Measurements from ENCODE around the gene UBA1.

DNA sequence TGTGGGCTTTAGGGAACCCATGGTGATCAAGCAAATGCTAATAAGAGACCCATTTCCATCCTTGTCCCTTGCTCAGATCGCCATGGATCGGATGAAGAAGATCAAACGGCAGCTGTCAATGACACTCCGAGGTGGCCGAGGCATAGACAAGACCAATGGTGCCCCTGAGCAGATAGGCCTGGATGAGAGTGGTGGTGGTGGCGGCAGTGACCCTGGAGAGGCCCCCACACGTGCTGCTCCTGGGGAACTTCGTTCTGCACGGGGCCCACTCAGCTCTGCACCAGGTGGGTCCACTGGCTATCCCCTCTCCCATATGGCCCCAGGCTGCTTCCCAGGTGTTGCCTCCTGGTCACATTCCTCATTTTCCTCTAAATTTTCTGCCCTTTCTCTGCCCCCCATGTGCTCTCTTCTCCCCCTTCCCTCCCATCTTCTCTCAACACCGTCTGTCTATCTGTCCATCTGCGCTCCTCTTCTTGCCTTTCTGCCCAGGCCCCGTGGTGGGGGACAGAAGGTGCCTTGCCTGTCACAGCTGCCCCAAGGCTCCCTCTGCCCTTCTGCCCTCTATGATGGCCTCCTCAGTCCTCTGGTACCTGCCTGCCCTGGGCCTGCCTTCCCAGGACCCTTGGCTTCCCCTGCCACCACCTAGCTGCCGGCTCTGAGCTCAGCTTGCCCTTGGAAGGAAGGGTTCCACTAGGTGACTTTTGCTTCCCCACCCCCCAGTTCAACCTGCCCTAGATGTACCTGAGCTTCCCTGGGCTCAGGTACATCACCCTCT lies 30.0 kb downstream of the UBA1 start:
- TF ChIP-seq, protein P1, sequence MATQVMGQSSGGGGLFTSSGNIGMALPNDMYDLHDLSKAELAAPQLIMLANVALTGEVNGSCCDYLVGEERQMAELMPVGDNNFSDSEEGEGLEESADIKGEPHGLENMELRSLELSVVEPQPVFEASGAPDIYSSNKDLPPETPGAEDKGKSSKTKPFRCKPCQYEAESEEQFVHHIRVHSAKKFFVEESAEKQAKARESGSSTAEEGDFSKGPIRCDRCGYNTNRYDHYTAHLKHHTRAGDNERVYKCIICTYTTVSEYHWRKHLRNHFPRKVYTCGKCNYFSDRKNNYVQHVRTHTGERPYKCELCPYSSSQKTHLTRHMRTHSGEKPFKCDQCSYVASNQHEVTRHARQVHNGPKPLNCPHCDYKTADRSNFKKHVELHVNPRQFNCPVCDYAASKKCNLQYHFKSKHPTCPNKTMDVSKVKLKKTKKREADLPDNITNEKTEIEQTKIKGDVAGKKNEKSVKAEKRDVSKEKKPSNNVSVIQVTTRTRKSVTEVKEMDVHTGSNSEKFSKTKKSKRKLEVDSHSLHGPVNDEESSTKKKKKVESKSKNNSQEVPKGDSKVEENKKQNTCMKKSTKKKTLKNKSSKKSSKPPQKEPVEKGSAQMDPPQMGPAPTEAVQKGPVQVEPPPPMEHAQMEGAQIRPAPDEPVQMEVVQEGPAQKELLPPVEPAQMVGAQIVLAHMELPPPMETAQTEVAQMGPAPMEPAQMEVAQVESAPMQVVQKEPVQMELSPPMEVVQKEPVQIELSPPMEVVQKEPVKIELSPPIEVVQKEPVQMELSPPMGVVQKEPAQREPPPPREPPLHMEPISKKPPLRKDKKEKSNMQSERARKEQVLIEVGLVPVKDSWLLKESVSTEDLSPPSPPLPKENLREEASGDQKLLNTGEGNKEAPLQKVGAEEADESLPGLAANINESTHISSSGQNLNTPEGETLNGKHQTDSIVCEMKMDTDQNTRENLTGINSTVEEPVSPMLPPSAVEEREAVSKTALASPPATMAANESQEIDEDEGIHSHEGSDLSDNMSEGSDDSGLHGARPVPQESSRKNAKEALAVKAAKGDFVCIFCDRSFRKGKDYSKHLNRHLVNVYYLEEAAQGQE (IDR thresholded peaks at IDR 0.05) = no peak
- TF ChIP-seq, protein P2, sequence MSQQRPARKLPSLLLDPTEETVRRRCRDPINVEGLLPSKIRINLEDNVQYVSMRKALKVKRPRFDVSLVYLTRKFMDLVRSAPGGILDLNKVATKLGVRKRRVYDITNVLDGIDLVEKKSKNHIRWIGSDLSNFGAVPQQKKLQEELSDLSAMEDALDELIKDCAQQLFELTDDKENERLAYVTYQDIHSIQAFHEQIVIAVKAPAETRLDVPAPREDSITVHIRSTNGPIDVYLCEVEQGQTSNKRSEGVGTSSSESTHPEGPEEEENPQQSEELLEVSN (IDR thresholded peaks at IDR 0.05; ENCODE audit: borderline replicate concordance, low read depth) = no peak
- TF ChIP-seq POLR2A (IDR thresholded peaks at IDR 0.05; ENCODE audit: low read length) (no peak), CHD2 (IDR thresholded peaks at IDR 0.05; ENCODE audit: low read length, partially characterized antibody) (no peak), HOXA7 (CRISPR knock-in tag; IDR thresholded peaks at IDR 0.05) (no peak), SMC3 (IDR thresholded peaks at IDR 0.05) (no peak)
- TF ChIP-seq, protein P3, sequence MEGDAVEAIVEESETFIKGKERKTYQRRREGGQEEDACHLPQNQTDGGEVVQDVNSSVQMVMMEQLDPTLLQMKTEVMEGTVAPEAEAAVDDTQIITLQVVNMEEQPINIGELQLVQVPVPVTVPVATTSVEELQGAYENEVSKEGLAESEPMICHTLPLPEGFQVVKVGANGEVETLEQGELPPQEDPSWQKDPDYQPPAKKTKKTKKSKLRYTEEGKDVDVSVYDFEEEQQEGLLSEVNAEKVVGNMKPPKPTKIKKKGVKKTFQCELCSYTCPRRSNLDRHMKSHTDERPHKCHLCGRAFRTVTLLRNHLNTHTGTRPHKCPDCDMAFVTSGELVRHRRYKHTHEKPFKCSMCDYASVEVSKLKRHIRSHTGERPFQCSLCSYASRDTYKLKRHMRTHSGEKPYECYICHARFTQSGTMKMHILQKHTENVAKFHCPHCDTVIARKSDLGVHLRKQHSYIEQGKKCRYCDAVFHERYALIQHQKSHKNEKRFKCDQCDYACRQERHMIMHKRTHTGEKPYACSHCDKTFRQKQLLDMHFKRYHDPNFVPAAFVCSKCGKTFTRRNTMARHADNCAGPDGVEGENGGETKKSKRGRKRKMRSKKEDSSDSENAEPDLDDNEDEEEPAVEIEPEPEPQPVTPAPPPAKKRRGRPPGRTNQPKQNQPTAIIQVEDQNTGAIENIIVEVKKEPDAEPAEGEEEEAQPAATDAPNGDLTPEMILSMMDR (IDR thresholded peaks at IDR 0.05) = no peak
- TF ChIP-seq, protein P4, sequence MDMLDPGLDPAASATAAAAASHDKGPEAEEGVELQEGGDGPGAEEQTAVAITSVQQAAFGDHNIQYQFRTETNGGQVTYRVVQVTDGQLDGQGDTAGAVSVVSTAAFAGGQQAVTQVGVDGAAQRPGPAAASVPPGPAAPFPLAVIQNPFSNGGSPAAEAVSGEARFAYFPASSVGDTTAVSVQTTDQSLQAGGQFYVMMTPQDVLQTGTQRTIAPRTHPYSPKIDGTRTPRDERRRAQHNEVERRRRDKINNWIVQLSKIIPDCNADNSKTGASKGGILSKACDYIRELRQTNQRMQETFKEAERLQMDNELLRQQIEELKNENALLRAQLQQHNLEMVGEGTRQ (IDR thresholded peaks at IDR 0.05) = no peak

Data from A549 (cell line).